HEK293T (cell line): ENCODE measurements around the gene CHRNB1.

Experiments
- CTCF ChIA-PET: fragments of 350-600 bp; formaldehyde crosslinking; extraction: SDS; loops from one replicate; lab custom pipeline; 2021; ENCODE audit warnings: antibody characterized with exemption, inconsistent platforms; lab: Yijun Ruan, JAX
- POLR2A ChIA-PET: fragments of 350-600 bp; formaldehyde crosslinking; extraction: SDS; loops from one replicate; lab custom pipeline; 2020; ENCODE audit warnings: antibody characterized with exemption, inconsistent platforms; lab: Yijun Ruan, JAX
- DNase-seq: peaks from one replicate; pipeline ENCODE4 v3.0.0; 2012; ENCODE audit warnings: mixed read lengths; ENCODE audit errors: extremely low spot score
- ARNT ChIP-seq: fragments of 450-650 bp; IDR thresholded peaks from 2 replicates; pipeline ENCODE4 v1.6.1; 2017; ENCODE audit warnings: mild to moderate bottlenecking
- BHLHE40 ChIP-seq: fragments of 450-650 bp; IDR thresholded peaks from 2 replicates; pipeline ENCODE4 v1.6.1; 2016; ENCODE audit warnings: mild to moderate bottlenecking, moderate library complexity, borderline replicate concordance
- CTBP1 ChIP-seq: fragments of 450-650 bp; IDR thresholded peaks from 2 replicates; pipeline ENCODE4 v1.6.1; 2016; ENCODE audit warnings: borderline replicate concordance
- ELF4 ChIP-seq: fragments of 450-650 bp; IDR thresholded peaks from 2 replicates; pipeline ENCODE4 v1.6.1; 2017; ENCODE audit warnings: antibody characterized with exemption
- FOXA1 ChIP-seq: fragments of 450-650 bp; IDR thresholded peaks from 2 replicates; pipeline ENCODE4 v1.6.1; 2016; ENCODE audit warnings: mild to moderate bottlenecking
- FOXK2 ChIP-seq: fragments of 450-650 bp; IDR thresholded peaks from 2 replicates; pipeline ENCODE4 v1.6.1; 2016; ENCODE audit warnings: mild to moderate bottlenecking
- FOXM1 ChIP-seq: fragments of 450-650 bp; IDR thresholded peaks from 2 replicates; pipeline ENCODE4 v1.6.1; 2017; ENCODE audit warnings: mild to moderate bottlenecking, borderline replicate concordance
- L3MBTL2 ChIP-seq: fragments of 450-650 bp; conservative IDR thresholded peaks from 2 replicates; pipeline ENCODE4 v1.6.1; 2016; ENCODE audit warnings: mild to moderate bottlenecking
- LEF1 ChIP-seq: fragments of 450-650 bp; IDR thresholded peaks from 2 replicates; pipeline ENCODE4 v1.6.1; 2017; ENCODE audit warnings: mild to moderate bottlenecking, borderline replicate concordance
- NFRKB ChIP-seq: fragments of 450-650 bp; IDR thresholded peaks from 2 replicates; pipeline ENCODE4 v1.6.1; 2016; ENCODE audit warnings: mild to moderate bottlenecking, moderate library complexity
- SP1 ChIP-seq: fragments of 450-650 bp; IDR thresholded peaks from 2 replicates; pipeline ENCODE4 v1.6.1; 2017
- SUZ12 ChIP-seq: fragments of 450-650 bp; IDR thresholded peaks from 2 replicates; pipeline ENCODE4 v1.6.1; 2016; ENCODE audit warnings: mild to moderate bottlenecking
- TARDBP ChIP-seq: fragments of 450-650 bp; IDR thresholded peaks from 2 replicates; pipeline ENCODE4 v1.6.1; 2016
- ZNF384 ChIP-seq: fragments of 450-650 bp; IDR thresholded peaks from 2 replicates; pipeline ENCODE4 v1.6.1; 2016
- TF ChIP-seq, protein P1 (sequence below): fragments of 450-650 bp; IDR thresholded peaks from 2 replicates; pipeline ENCODE4 v1.6.1; 2016

CHRNB1 gene

DNA sequence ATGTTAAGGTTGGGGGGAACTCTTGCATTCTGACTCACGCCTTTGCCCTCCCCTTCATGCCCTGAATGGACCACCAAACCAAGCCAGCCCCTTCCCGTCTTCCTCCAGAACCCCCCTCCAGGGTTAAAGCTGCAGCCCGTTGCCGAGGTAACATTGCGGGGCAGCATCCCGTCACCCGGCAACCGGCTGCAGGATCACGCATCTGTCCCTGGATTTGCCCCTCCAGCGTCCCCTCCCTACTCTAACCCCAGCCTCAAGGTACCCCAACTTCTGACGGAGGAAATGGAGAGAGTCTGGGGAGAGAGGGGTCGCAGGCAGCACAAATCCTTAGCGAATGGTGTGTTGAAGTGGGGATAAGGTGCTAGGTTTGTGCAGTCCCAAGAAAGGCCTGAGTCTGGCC, 37.8 kb upstream of the CHRNB1 start:
- CTCF ChIA-PET = interaction anchor here (1.2 kb wide), 1 partner anchor 52 kb away, joined by 3 read pairs; the partner anchor contains the start of gene TMEM95
- POLR2A ChIA-PET = interaction anchor here (1.1 to 2.7 kb wide), 5 partner anchors 13 to 78 kb away, joined by 3 to 9 read pairs (median 4); partner anchors contain the start of genes CHRNB1, NEURL4, PLSCR3 and TMEM102
- no peak for DNase-seq
- TF ChIP-seq ARNT (no peak), LEF1 (no peak), CTBP1 (no peak), ELF4 (no peak), SUZ12 (no peak), SP1 (no peak), FOXK2 (no peak), BHLHE40 (no peak), FOXM1 (no peak), FOXA1 (no peak), L3MBTL2 (no peak), ZNF384 (no peak)
- TF ChIP-seq, protein P1, sequence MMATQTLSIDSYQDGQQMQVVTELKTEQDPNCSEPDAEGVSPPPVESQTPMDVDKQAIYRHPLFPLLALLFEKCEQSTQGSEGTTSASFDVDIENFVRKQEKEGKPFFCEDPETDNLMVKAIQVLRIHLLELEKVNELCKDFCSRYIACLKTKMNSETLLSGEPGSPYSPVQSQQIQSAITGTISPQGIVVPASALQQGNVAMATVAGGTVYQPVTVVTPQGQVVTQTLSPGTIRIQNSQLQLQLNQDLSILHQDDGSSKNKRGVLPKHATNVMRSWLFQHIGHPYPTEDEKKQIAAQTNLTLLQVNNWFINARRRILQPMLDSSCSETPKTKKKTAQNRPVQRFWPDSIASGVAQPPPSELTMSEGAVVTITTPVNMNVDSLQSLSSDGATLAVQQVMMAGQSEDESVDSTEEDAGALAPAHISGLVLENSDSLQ = no peak

DNA sequence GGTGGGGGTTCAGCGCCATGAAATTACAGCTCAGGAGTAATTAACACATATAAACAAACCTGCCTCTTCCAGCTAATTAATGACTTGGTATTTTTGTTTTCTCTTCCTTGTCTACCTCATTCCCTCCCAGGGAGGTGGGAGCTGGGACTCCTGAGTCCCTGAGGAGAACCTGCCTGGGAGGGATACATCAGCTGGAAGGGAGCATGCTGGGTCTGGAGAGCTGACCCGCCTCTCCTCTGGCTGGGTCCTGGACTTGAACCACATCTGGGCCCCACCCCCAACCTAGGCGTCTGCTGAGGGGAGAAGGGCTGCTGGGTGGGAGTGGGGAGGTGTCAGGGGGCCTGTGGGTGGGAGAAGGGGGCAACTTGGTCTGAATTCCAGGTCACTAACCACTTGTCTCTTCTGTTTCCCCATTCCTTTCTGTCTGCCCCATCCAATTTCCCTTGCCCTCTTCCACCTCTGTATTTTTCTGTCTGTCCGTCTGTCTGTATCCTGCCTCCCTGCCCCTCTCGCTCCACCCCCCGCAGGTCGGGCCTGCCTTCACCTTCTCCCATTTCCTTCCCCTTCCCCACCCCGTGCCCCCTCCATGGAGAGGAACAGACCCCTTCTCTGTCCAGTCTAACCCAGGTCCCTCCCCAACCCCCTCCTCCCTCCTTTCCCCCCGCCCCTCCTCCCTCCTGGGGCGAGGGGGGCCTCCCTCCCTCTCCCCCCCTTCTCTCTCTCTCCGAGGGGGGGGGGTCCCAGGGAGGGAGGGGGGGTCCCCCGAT, 37.2 kb upstream of the CHRNB1 start, which contains the start of gene NLGN2:
TSS of gene NLGN2 (plus strand) at position 361 of the 767 bp plus-strand sequence. CDS start 411 bp downstream, outside the sequence.
- POLR2A ChIA-PET = interaction anchor here (1.1 to 2.7 kb wide), 5 partner anchors 13 to 78 kb away, joined by 3 to 9 read pairs (median 4); partner anchors contain the start of genes CHRNB1, NEURL4, PLSCR3 and TMEM102
- no peak for DNase-seq
- no peak for TF ChIP-seq BHLHE40
- TF ChIP-seq, protein P1 = no peak
- no peak for TF ChIP-seq ELF4
- TF ChIP-seq FOXM1 = no peak
- no peak for TF ChIP-seq ZNF384
- TF ChIP-seq FOXK2 = no peak
- TF ChIP-seq CTBP1 = no peak
- CTCF ChIA-PET = no interaction called here

DNA sequence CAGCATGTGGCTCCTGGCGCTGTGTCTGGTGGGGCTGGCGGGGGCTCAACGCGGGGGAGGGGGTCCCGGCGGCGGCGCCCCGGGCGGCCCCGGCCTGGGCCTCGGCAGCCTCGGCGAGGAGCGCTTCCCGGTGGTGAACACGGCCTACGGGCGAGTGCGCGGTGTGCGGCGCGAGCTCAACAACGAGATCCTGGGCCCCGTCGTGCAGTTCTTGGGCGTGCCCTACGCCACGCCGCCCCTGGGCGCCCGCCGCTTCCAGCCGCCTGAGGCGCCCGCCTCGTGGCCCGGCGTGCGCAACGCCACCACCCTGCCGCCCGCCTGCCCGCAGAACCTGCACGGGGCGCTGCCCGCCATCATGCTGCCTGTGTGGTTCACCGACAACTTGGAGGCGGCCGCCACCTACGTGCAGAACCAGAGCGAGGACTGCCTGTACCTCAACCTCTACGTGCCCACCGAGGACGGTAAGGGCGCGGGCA, 36.6 kb upstream of the CHRNB1 start:
- no peak for DNase-seq
- CTCF ChIA-PET = no interaction called here
- POLR2A ChIA-PET = interaction anchor here (1.1 to 1.5 kb wide), 3 partner anchors 9 to 79 kb away, joined by 3 to 4 read pairs (median 4); partner anchors contain the start of genes NEURL4 and TMEM102
- TF ChIP-seq ARNT = no peak

DNA sequence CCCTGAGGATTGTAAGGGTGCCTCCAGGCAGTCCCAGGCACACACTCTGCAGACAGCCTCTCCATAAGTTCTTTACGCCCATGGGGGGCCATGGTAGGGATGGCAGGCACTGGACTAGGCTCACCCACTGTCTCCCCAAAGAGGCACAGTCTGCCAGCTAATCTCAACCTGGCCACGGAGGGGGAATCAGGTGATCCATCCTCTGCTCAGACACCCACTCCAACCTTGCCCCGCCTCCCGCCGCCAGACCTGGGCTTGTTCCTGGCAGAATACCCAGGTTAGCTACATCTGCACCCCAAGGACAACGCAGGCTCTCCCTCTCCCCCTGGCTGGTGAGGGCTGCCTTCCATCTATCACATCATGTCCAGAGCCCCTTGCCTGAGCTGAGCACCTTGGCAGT, 36.0 kb upstream of the CHRNB1 start:
- ChIA-PET POLR2A (interaction anchor here (0.9 to 1.3 kb wide), 3 partner anchors 10 to 55 kb away, joined by 3 to 4 read pairs (median 3); partner anchors contain the start of gene TMEM102), CTCF (no interaction called here)
- TF ChIP-seq ARNT = no peak
- no peak for TF ChIP-seq NFRKB
- no peak for TF ChIP-seq CTBP1
- TF ChIP-seq SUZ12 = no peak
- no peak for TF ChIP-seq ELF4
- TF ChIP-seq FOXA1 = no peak

DNA sequence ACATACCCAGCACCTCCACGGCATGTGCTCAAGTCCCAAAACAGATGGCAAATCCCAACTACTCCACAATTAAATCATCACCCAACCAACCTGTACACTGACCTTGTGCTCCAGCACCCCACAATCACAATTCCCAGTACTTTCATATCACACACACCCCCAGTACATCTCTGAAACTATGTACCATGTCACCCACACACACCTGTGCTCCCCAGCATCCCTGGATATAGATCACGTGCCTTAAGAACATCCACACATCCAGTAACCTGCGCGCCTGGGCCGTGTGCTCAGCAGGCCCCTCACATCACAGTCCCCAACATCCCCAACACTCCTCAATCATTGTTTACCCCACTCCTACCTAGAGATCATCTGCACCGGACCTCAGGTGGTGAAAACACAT, 35.1 kb upstream of the CHRNB1 start:
- DNase-seq = no peak
- no peak for TF ChIP-seq NFRKB
- TF ChIP-seq, protein P1 = no peak
- no peak for TF ChIP-seq LEF1
- no peak for TF ChIP-seq ZNF384
- no peak for TF ChIP-seq ELF4
- TF ChIP-seq FOXK2 = no peak
- CTCF ChIA-PET = no interaction called here
- POLR2A ChIA-PET = interaction anchor here (1.3 to 1.4 kb wide), 2 partner anchors 26 to 31 kb away, joined by 3 to 4 read pairs; partner anchors contain the start of gene TMEM102

More for the DNA sequence above, 36.0 kb upstream of the CHRNB1 start:
- DNase-seq = no peak

DNA sequence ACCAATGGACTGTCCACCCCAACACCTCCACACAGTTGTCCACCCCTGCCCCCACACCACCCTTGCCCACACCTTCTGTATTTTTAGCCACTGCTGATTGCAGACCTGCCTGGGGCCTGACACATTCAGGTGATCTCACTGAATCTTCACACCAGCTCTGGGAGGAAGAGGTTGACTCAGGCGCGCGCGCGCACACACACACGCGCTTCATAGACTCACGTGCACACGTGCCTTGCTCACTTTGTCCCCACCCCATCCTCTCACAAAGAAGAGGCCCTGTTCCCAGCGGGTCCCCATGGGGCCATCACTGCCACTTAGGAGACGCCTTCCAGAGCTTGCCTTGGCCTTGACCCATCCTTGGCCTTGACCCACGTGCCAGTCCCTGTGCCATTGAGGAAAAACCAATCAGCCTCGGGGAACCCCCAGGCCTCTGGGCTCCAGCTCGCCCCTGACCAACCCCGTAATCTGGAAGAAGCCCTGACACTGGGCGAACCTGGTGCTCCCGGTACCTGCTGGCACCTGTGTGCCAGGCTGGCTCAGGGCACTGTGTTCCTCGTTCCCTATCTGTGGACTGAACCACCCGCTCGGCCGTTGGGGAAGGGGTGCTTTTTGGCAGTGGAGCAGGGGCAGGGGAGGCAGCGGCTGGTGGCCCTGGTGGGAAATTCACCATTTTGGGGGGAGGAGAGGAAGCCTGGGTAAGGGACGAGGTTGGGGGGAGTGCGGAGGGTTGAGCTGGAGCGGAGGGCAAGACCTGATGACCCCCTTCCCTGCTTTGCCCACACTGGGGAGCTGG, 34.0 kb upstream of the CHRNB1 start:
- TF ChIP-seq BHLHE40 = no peak
- no peak for TF ChIP-seq NFRKB
- no peak for TF ChIP-seq TARDBP
- no peak for TF ChIP-seq ELF4
- no peak for TF ChIP-seq L3MBTL2
- TF ChIP-seq ARNT = no peak
- no peak for TF ChIP-seq FOXM1
- TF ChIP-seq LEF1 = no peak
- TF ChIP-seq FOXA1 = no peak
- TF ChIP-seq FOXK2 = no peak
- CTCF ChIA-PET = no interaction called here
- DNase-seq = no peak
- POLR2A ChIA-PET = interaction anchor here (1.4 kb wide), 1 partner anchor 30 kb away, joined by 3 read pairs; no protein-coding TSS in a partner anchor
